LoVo (cell line): ENCODE results near the gene PIK3C2G.
"Not testable (repeated sequence)": the region's sequence is repeated elsewhere in the genome, so short reads cannot be mapped to it uniquely, and the experiment has no call there.

ENCODE experiments used
- DNase-seq: peaks from one replicate; pipeline ENCODE4 v3.0.0-alpha.2; 2016; ENCODE audit warnings: low spot score

PIK3C2G gene

DNA sequence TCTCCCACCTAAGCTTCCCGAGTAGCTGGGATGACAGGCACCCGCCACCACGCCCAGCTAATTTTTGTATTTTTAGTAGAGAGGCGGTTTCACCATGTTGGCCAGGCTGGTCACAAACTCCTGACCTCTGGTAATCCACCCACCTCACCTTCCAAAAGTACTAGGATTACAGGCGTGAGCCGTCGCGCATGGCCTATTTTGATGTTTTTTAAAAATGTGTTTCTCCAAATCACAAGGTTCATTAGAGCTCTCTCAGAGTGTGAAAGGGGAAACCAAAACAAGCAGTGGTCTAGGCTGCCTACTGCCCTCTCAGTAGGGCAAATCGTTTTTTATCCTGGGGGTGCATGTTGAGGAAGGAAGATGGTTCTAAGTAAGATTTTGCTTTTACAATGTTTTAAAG, 211.5 kb downstream of the PIK3C2G start:
- DNase-seq = no peak

GRCh38 chr12:18476861-18477260, 215.5 kb downstream of the PIK3C2G start:
- DNase-seq = no peak

- no peak for DNase-seq
Observed at GRCh38 chr12:18479256-18479655, 217.9 kb downstream of the PIK3C2G start.

DNA sequence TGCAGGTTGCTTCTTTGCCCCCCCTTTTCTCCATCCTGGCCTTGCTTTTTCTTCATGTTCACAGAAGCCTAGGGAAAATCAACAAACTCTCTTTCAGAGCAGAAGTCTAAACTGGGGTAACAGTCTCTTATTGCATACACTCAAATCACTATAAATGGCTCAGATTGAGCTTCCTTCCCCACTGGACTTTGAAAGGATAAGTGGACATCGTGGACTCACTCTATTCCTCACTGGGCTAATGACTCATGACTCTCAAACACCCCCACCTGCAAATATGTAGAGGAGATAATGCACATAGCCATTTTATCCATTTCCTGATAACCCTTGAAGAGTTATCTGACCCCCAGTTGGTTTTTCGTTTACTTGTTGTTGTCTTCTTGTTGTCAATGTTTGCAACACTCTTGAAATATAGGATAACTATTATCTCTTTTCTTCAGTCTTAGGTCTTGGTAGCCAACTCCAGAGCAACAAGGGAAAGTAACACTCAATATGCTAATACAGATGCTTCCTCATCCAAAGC, 221.3 kb downstream of the PIK3C2G start:
- no peak for DNase-seq

DNA sequence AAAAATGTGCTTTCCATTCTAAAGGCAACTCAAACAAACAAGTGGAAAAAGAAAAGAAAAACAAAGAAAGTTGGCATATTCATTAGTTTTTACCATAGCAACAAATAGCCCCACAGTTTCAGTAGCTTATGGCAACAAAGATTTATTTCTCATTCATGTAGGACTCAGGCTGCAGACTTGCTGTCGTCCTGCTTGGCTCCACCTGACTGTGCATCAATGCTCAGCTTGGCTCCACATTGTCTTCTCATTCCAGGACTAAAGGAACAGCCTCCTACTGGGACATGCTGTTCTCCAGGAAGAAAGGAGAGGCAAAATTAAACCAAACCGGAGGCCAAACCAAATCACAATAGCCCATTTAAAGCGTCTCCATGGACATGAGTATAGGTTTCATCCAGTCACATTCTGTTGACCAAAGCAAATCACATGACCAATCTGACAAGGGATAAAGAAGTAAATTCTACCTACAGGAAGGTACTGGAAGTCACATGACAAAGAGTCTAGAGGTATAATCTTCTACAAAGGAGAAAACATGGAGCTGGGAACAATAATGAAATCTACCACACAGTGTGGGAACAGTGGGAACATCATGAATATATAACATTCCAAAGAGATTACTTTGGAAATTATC, 222.5 kb downstream of the PIK3C2G start:
- DNase-seq = no peak

GRCh38 chr12:18486036-18486435, 224.7 kb downstream of the PIK3C2G start:
- no peak for DNase-seq

- DNase-seq = no peak
Observed at GRCh38 chr12:18487509-18487908, 226.2 kb downstream of the PIK3C2G start.

DNA sequence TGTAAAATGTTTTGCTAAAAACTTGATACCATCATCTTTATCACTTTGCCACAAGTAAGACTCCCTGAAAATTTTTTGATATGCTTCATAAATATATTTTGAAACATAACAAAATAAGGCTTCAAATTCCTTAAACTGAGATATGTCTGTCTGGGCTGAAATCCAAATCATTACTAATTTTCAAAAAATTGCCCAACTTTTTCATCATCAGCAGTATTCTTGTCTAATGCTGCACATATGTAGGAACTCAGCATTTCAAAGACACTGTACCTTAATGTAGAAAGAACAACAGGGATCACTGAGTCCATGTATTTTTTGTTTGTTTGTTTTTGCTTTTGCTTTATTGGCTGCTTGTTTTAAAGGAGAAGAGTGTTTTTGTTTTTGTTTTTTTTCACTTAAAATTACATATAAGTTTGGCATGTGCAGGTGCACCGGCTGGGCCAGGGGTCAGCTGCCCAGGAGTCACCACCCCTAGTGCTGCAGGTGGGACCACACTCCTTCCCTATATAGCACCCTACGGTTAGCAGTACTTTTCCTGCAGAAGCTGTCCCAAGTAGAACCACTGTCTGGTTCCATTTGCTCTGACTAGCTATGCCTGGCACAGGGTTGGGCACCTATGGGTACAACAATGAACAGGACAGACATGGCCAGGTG, 231.2 kb downstream of the PIK3C2G start:
- DNase-seq = no peak

- DNase-seq = no peak
Observed at GRCh38 chr12:18496156-18496555, 234.8 kb downstream of the PIK3C2G start.

GRCh38 chr12:18500160-18500574, 238.8 kb downstream of the PIK3C2G start:
- DNase-seq = not testable (repeated sequence)

DNA sequence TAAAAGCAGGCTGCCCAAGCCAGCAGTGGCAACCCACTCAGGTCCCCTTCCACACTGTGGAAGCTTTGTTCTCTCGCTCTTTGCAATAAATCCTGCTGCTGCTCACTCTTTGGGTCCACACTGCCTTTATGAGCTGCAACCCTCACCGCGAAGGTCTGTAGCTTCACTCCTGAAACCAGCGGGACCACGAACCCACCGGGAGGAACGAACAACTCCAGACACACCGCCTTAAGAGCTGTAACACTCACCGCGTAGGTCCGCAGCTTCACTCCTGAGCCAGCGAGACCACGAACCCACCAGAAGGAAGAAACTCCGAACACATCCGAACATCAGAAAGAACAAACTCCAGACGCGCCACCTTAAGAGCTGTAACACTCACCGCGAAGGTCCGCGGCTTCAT, 239.4 kb downstream of the PIK3C2G start:
- not testable (repeated sequence) for DNase-seq

DNA sequence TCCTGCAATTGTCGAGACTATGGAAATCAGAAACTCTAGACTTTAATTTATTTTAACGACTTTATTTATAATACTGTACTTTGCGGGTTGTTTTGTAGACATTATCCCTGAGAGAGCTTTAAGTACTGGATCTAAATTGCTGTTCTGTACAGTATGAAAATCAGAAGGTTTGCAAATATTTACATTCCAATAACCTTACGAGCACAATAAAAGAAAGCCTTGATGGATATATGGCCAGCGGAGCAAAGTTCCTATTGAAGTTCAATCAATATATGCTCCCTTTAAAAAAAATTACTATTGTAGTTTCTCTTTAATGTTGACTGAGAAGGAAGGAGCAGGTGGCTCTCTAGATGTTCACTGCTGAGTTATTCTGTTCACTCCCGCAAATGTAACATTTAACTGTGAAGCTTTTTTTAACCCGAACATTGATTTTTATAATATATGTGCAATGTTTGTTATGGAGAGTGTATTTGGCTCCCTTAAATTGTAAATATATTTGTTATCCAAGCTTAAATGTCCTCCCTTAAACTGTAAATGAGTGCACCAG, 241.2 kb downstream of the PIK3C2G start:
- DNase-seq = no peak

DNA sequence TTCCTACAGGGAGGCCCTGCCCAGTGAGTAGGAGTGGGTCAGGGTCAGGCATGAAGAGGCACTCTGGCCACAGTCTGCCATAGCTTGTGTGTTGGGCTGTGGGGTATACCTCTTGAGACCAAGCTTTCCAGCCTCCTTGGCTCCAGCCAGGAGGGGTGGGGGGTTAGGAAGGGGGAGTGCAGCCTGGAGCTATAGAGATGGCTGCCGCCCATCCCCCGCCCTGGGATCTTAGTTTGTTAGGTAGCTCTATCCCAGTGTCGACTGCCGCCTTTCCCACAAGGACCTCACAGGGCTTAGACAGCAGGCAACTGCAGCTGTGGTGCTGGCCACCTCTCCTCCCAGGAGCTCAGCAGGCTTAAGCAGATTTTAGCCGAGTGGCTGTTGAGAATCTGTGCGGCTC, 260.1 kb downstream of the PIK3C2G start:
- DNase-seq = no peak

GRCh38 chr12:18522806-18523205, 261.5 kb downstream of the PIK3C2G start:
- no peak for DNase-seq

DNA sequence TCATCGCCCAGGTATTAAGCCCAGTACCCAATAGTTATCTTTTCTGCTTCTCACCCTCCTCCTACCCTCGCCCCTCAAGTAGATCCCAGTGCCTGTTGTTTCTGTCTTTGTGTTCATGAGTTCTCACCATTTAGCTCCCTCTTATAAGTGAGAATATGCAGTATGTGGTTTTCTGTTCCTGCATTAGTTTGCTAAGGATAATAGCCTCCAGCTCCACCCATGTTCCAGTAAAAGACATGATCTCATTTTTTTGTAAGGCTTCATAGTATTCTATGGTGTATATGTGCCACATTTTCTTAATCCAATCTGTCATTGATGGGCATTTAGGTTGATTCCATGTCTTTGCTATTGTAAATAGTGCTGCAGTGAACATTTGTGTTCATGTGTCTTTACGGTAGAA, 281.2 kb downstream of the PIK3C2G start:
- not testable (repeated sequence) for DNase-seq

DNA sequence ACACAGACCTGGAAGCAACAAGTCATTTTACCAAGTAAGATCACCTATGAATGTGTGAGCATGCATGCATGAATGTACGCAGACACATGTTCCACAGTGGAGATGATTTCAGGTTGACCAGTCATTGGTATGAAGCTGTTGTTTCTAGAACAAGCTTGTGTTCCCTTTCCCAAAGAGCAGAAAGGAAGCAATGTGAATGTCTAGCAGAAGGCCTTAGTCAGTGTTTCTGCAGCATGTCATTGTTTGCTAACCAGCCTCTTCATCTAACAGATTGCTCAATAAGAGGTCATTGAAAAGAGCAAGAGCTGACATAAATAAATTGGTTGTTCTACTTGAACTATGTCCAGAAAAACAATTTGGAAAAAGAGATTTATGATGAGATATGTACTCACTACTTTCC, 285.1 kb downstream of the PIK3C2G start:
- no peak for DNase-seq

DNA sequence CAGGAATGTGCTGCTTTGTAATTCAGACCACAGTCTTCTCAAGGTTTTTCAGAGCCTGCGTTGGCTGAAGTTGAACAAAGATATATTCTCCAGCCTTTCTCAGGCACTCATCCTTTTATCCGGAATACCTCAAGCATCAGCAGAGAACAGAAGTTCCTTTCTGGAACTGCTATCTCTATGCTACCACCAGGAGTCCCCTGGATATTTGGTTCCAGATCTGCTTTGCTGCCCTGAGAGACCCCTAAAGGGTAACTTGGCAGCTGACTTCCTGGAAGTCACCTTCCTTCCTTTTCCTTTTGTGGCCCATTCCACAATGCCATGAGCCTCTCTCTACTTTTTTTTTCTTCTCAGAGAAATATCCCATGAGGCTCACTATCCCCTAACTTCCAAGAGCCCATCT, 288.3 kb downstream of the PIK3C2G start:
- DNase-seq = no peak

DNA sequence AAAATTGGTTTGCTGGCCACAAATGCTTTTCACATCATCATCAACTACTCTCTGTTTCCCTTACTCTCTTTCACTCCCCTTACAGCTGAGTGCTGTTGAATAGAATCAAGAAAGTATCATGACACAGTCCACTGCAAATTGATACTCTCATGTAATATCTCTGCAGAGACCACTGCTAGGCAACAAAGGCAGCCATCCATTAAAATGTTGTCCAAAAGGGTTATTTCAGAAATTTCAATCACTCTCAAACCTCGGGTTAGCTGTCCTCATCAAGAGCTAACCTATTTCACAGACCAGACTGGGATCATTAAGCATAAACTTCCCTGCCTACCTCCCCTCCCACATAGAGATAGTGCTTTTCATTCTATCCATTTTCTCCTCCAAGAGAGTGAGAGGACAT, 289.8 kb downstream of the PIK3C2G start:
- DNase-seq = no peak

DNA sequence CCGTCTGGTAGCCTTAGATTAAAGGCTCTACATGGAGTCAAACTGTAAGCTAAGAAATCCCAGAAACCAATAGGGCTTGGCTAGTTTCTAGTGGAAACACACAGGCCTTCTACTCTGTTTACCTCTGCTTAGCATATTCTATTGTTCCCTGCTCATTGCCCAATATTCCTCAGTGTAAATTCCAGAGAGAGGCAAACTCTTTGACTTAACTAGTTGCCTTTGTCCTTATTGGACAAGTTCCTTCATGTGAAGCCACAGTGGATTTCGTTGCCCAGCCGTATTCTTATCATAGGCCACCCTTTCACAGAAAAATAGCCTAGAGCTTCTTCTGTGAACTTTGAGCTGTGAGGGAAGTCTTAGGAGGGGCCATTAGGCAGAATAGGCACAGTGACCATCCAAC, 290.4 kb downstream of the PIK3C2G start:
- no peak for DNase-seq

DNA sequence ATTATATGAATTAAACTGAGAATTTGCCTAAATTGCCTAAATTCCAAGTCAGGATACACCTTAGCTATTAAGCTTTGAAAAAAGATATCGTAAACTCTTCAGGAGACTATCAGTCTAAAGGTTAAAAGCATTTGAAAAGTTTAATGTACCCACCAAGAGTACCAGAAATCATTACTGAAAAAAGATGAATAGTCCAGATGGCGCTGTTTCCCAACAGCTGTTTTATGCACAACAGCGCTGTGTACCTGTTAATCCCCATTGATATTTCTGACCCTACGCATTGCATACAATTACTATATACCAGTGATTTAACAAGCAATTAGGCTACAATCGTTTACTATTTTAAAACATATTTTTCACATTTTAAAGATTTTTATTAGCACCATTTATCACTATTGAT, 291.5 kb downstream of the PIK3C2G start:
- DNase-seq = no peak

GRCh38 chr12:18556161-18556560, 294.8 kb downstream of the PIK3C2G start:
- DNase-seq = no peak

DNA sequence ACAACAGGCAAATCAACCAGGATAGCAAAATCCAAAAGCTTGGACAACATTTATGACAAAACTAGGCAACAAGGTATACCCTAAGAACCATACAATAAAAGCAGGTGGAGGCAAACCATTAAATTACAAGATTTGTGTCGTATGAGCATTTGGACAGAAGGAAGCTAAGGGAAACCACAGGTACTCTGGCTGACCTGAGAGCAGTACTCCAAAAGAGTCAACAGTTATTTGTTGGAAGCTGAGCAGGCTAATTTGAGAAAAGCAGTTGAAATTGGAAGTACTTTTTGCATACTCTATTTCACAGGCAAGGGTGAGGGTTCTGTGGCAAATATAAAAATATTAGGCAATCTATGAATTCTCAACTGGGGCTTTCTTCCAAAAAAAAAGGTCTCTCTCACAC, 297.9 kb downstream of the PIK3C2G start:
- DNase-seq = no peak

- DNase-seq = no peak
Observed at GRCh38 chr12:18562531-18562930, 301.2 kb downstream of the PIK3C2G start.

DNA sequence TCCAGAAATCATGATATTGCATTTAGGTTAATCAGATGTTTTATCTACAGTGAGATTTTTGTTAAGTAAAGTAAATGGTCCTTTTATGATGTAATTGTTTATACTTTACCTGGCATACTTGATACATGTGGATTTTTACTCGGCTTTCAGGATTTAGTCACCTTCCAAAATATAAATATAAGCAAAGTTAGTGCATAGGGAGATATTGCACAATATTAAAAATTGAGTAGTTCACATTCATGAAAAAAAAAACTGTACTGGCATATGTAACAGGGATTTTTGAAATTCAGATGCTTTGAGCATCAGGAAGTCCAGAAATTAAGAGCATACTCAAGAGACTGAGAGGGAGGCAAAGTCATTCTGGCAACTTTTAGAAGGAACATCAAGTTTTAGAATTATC, 303.0 kb downstream of the PIK3C2G start:
- no peak for DNase-seq
